Astrocyte of the cerebellum (primary cell): Measurements from ENCODE around the gene ADD1.

Experiments
- DNase-seq: peaks from one replicate; pipeline ENCODE4 v3.0.0-alpha.2; 2011; ENCODE audit warnings: low read depth
- H3K4me3 ChIP-seq: 2 replicates; pipeline ENCODE4 v1.5.1; 2011; ENCODE audit warnings: mild to moderate bottlenecking, low read depth, low read length, moderate library complexity
- in situ Hi-C: cut with HindIII; loops from 2 replicates; pipeline ENCODE4 v1.10.0; 2017; ENCODE audit warnings: low sequenced_read_pairs
- TF ChIP-seq, protein P1 (sequence below): IDR thresholded peaks from 2 replicates; pipeline ENCODE4 v1.5.1; 2012; ENCODE audit warnings: low read length, low read depth, moderate library complexity, mild to moderate bottlenecking; ENCODE audit errors: missing control alignments

Gene ADD1

GRCh38 chr4:2802618-2803531 is 40.8 kb upstream of the ADD1 start:
- in situ Hi-C loops = no loop called here
- DNase-seq = no peak
- TF ChIP-seq, protein P1, sequence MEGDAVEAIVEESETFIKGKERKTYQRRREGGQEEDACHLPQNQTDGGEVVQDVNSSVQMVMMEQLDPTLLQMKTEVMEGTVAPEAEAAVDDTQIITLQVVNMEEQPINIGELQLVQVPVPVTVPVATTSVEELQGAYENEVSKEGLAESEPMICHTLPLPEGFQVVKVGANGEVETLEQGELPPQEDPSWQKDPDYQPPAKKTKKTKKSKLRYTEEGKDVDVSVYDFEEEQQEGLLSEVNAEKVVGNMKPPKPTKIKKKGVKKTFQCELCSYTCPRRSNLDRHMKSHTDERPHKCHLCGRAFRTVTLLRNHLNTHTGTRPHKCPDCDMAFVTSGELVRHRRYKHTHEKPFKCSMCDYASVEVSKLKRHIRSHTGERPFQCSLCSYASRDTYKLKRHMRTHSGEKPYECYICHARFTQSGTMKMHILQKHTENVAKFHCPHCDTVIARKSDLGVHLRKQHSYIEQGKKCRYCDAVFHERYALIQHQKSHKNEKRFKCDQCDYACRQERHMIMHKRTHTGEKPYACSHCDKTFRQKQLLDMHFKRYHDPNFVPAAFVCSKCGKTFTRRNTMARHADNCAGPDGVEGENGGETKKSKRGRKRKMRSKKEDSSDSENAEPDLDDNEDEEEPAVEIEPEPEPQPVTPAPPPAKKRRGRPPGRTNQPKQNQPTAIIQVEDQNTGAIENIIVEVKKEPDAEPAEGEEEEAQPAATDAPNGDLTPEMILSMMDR = no peak
- no peak overlapping the region for H3K4me3 ChIP-seq

DNA sequence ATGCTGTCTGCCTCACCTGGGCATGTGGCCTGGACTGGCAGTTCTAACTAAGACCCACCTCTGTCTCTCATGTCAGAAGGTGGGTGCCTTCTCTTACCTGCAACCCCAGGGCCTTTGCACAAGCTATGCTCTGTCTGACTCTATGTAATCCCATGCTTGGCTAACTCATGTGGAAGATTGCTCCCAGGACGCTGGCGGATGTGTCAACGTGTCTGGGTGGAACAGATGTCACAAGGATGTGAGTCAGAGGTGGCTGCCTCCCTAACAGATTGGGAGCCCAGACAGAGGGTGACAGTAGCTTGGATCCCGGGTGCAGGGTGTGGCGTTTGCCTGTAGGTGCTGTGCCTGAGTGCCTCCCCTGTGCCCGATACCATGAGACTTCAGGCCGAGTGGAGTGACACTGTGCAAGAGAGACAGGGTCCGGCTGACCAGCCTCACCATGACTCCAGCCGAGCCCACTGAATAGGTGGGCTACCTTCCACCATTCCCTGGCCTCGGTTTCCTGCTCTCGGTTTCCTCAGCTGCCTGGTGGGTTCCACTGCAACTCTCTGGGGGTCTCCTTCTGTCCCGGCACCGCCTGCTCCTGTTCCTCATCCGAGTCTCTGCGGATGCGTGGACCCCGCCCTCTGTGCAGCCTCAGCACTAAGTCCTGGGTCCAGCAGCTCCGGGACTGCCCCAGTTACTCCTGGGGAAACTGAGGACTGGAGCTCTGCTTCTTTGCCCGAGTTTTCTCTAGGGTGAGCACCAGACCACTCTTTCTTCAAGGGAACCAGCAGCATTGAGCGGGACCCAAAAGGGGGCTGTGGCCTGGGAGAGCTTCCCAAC is 39.8 kb upstream of the ADD1 start:
- TF ChIP-seq, protein P1 = no peak
- H3K4me3 ChIP-seq = no peak overlapping the region
- in situ Hi-C loops = no loop called here
- no peak for DNase-seq

DNA sequence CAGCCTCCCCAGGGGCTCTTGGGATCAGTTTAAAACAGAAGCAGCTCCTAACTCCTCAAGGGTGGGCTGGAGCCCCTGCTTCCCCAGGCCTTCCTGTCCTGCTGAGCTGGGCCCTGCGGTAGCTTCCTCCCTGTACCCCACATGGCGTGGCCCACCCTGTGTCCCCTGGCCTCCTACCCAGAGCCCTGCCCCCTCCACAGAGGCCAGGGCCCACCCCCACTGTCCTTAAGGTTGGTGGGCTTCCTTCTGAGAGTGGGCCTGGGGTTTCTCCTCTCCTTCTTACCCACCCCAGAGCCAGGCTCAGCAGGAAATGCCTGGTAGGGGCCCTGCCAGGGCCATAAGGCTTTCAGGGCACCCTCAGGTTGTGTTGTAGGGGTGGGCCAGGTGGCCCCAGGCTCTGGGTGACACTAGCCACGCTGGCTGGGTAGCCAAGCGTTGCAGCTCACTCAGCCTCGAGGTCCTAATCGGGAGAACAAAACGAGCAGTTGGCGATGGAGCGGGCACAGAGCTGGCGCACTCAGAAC is 39.1 kb upstream of the ADD1 start:
- in situ Hi-C loops = no loop called here
- TF ChIP-seq, protein P1 = no peak
- DNase-seq = no peak
- no peak overlapping the region for H3K4me3 ChIP-seq

DNA sequence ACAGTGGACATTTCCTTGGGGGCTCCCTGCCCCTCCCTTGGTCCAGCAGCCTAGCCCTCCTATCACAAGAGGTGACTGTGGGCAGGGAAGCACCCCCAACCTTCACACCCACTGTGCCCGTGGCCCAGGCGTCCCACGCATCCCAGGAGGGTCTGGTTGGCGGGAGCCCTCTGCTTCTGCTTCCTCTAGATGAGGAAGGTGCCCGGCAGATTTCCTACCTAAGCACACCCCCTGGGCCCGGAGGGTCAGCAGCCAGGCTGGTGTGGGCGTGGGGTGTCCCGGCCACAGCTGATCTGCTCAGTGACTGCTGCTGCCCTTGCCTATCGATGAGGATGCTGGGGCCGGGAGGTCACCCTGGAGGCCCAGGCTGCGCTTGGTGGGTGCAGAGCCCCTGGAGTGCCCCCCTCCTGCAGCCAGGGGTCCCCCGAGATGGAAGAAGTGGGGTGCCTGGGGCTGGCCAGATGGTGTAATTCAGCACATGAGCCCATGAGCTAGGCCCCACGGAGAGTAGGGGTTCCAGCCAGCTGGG is 38.6 kb upstream of the ADD1 start:
- H3K4me3 ChIP-seq = no peak overlapping the region
- DNase-seq = no peak
- in situ Hi-C loops = no loop called here
- TF ChIP-seq, protein P1 = no peak

GRCh38 chr4:2805712-2806389 is 37.8 kb upstream of the ADD1 start:
- in situ Hi-C loops = no loop called here
- DNase-seq = no peak
- H3K4me3 ChIP-seq = no peak overlapping the region
- TF ChIP-seq, protein P1 = no peak
